Measurements from ENCODE around the gene PRSS2.

- TF ChIP-seq POLR2A (IDR thresholded peaks at IDR 0.05; ENCODE audit: low read length) (no peak), GATA1 (IDR thresholded peaks at IDR 0.05; ENCODE audit: low read depth, low read length) (no peak)
Observed at GRCh38 chr7:142787783-142788182, 17.0 kb downstream of the PRSS2 start.

All from erythroblast (primary cell).